HG02870 (cell line): ENCODE data around the gene ZG16.
"Not testable (repeated sequence)": the region's sequence is repeated elsewhere in the genome, so short reads cannot be mapped to it uniquely, and the experiment has no call there.

Source experiments
- ATAC-seq: cut with Tn5 transposase; IDR thresholded peaks from one replicate; pipeline ENCODE4 v1.9.1; 2021; ENCODE audit warnings: mild to moderate bottlenecking, moderate library complexity; ENCODE audit not compliant: unreplicated experiment

Gene ZG16

GRCh38 chr16:29747947-29748759 is 29.9 kb upstream of the ZG16 start:
- no peak for ATAC-seq

DNA sequence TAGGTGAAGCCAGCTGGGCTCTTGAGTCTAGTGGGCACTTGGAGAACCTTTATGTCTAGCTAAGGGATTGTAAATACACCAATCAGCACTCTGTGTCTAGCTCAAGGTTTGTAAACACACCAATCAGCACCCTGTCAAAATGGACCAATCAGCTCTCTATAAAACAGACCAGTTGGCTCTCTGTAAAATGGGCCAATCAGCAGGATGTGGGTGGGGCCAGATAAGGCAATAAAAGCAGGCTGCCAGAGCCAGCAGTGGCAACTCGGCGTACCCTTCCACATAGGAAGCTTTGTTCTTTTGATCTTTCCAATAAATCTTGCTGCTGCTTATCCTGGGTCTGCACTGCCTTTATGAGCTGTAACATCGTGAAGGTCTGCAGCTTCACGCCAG is 29.3 kb upstream of the ZG16 start:
- not testable (repeated sequence) for ATAC-seq

DNA sequence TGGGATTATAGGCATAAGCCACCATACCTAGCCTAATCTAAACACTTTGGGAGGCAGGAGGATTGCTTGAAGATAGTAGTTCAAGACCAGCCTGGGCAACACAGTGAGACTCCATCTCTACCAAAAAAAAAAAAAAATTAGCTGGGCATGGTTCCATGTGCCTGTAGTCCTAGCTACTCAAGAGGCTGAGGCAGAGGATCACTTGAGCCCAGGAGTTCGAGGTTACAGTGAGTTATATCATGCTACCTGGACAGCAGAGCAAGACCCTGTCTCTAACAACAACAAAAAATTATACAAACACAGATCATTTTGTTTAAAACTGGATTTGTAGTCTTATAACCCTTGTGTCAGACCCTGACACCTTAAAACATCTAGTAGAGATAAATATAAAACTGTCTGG is 24.5 kb upstream of the ZG16 start:
- ATAC-seq = no peak

DNA sequence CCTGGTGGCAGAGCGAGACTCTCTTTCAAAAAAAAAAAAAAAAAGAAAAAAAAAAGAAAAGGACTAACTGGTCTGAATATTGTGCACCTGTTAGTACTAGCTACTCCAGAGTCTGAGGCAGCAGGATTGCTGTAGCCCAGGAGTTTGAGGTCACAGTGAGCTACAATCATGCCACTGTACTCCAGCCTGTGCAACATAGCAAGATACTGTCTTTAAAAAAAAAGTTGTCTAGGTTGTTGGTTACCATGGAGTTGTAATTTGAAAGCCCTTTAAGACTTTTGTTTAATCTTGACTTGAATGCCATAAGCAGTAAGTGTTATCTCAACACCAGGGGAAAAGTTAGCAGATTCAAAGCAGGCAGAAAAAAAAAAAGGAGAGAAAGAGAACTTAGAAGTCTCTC is 21.4 kb upstream of the ZG16 start:
- ATAC-seq = no peak

DNA sequence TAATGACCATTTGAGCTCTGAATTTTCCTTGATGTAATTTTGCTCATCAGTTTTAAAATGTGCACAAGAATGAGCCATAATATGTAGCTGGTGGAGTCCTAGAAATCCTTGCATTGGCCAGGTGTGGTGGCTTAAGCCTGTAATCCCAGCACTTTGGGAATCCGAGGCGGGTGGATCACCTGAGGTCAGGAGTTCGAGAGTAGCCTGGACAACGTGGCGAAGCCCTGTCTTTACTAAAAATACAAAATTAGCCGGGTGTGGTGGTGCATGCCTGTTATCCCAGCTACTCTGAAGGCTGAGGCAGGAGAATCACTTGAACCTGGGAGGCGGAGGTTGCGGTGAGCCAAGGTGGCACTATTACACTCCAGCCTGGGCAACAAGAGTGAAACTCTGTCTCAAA is 21.0 kb upstream of the ZG16 start:
- ATAC-seq = not testable (repeated sequence)

DNA sequence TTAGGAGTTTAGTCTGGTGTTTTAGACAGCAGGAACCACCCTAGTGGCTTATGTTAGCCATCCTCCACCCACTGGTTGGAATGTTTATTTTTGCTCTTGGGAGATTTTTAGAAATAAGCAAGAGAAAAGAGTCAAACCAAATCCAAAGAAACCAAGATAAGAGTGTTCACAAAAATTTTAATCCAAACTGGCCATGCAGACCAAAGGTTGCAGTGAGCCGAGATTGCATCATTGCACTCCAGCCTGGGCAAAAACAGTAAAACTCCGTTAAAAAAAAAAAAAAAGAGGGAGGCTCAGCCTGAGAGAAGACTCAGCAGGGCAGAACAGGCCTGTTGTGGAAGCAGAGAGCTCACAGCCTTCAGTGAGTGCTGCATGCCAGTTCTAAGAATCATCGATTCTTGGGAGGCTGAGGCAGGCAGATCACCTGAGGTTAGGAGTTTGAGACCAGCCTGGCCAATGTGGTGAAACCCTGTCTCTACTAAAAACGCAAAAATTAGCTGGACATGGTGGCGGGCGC is 20.0 kb upstream of the ZG16 start:
- ATAC-seq = no peak

GRCh38 chr16:29760567-29761279 is 17.3 kb upstream of the ZG16 start:
- ATAC-seq = no peak

DNA sequence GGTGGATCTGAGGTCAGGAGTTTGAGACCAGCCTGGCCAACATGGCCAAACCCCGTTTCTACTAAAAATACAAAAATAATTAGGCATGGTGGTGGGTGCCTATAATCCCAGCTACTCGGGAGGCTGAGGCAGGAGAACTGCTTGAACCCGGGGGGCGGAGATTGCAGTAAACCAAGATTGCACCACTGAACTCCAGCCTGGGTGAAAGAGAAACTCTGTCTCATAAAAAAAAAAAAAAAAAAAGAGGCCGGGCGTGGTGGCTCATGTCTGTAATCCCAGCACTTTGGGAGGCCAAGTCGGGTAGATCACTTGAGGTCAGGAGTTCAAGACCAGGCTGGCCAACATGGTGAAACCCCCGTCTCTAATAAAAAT is 16.8 kb upstream of the ZG16 start:
- not testable (repeated sequence) for ATAC-seq

DNA sequence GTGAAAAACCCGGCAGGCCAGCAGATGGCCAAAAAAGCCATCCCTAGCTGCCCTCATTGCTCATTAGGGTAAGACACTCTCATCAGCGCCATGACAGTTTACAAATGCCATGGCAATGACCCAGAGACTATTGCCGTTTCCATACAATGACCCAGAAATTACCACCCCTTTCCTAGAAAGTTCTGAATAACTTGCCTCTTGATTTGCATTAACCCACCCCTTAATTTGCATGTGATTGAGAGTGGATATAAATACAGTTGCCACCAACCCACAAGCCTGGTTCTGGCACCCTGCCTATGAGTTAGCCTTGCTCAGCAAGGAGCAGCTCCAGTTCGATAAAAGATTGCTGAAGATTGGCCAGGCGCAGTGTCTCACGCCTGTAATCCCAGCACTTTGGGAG is 16.2 kb upstream of the ZG16 start:
- no peak for ATAC-seq

DNA sequence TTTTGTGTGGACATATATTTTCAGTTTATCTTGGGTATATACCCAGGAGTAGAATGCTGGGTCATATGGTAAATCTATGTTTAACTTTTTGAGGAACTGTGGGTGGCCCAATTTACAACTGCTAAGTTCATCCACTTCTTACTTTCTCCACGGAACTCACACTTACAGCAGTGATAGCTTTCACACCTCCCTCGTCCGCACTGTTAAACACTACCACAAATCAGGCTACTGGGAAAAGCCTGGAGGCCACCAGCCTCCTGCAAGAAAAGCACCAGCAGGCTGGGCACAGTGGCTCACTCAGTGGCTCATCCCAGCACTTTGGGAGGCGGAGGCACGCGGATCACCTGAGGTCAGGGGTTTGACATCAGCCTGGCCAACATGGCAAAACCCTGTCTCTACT is 14.7 kb upstream of the ZG16 start:
- no peak for ATAC-seq

GRCh38 chr16:29765167-29766032 is 12.7 kb upstream of the ZG16 start:
- no peak for ATAC-seq

GRCh38 chr16:29766571-29766970 is 11.5 kb upstream of the ZG16 start:
- ATAC-seq = no peak

- ATAC-seq = no peak
Measured at GRCh38 chr16:29767062-29767461, 11.0 kb upstream of the ZG16 start.

- ATAC-seq = no peak
Measured at GRCh38 chr16:29769507-29769906, 8.5 kb upstream of the ZG16 start.

GRCh38 chr16:29770250-29770929 is 7.7 kb upstream of the ZG16 start:
- no peak for ATAC-seq

DNA sequence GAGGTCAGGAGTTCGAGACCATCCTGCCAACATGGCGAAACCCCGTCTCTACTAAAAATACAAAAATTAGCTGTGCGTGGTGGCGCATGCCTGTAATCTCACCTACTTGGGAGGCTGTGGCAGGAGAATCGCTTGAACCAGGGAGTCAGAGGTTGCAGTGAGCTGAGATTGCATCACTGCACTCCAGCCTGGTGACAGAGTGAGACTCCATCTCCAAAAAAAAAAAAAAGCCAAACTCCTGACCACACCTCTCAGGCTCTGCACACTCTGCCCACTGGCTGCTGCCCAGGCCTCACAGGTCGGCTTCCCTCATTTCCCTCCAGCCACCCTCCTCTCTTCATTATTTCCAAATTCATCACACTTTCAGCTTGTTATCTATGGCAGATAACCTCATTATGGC is 5.7 kb upstream of the ZG16 start:
- not testable (repeated sequence) for ATAC-seq

DNA sequence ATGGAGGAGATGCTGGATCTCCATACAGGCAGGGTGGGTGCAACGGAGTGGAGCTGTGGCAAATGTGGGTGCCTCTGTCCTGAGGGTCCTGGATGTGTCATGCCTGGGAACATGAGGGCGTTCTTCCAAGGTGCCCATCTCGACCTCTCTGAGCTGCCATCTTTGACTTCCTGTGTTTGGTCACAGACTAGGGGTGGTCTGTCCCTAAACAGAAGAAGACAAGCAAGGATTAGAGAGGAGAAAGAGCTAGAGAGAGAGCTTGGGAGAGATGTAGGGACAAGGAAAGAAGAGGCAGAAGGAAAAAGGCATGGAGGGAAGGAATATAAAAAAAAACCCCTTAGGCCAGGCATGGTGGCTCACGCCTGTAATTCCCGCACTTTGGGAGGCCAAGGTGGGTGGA is 3.3 kb upstream of the ZG16 start:
- no peak for ATAC-seq

DNA sequence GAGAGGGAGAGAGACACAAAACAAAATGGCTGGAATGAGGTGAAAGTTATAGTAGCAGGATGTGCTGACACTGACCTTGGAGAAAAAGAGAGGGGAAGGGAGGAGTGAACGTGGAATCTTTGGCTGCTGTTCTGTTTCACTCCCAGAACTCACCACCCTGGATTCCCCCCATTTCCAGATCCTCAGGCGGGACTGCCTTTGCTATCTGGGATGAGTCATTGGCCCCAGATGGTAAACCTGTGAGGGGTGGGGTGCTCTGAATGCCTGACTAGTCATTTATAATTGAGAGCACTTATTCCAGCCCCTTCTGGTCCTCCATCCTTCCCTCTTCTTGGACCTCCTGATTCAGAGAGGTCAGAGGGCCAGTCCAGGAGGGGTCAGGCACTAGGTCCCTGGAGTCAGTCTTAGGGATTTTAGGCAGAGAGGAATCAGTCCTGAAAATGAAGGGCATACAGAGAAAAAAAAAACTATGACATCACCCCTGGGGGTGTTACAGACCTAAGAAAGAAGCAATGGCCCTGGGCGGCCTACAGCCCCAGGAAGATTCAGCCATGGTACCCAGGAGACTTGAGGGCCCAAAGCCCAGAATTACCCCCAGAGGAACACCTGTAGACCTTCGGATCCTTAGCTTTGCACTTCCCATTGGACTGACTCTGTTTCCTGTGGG is 2.2 kb upstream of the ZG16 start:
- no peak for ATAC-seq

GRCh38 chr16:29779474-29779873 is 1.4 kb downstream of the ZG16 start:
- no peak for ATAC-seq
